ENCODE measurements around the gene LDLR.

DNA sequence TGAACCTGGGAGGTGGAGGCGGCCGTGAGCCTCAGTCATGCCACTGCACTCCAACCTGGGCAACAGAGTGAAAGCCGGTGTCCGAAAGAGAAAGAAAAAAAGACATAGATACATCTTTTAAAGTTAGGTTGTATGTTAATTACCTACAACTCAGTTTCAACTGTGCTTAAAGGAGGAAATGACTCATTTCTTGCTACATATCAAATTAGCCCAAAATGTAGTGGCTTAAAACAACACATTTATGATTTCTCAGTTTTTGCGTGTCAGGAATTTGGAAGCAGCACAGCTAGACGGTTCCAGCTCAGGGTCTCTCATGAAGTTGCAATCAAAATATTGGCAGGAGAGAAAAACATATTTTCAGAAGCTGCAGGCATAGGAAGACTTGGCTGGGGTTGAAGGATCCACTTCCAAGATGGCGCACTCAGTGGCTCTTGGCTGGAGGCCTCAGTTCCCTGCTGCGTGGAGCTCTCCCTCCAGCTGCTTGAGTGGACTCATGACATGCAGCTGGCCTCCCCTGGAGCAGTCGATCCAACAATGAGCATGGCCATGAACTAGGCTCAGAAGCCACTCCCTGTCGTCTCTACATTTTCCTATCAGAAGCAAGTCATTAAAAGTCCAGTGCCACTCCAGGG, 7.1 kb downstream of the LDLR start:
- TF ChIP-seq, protein P1, sequence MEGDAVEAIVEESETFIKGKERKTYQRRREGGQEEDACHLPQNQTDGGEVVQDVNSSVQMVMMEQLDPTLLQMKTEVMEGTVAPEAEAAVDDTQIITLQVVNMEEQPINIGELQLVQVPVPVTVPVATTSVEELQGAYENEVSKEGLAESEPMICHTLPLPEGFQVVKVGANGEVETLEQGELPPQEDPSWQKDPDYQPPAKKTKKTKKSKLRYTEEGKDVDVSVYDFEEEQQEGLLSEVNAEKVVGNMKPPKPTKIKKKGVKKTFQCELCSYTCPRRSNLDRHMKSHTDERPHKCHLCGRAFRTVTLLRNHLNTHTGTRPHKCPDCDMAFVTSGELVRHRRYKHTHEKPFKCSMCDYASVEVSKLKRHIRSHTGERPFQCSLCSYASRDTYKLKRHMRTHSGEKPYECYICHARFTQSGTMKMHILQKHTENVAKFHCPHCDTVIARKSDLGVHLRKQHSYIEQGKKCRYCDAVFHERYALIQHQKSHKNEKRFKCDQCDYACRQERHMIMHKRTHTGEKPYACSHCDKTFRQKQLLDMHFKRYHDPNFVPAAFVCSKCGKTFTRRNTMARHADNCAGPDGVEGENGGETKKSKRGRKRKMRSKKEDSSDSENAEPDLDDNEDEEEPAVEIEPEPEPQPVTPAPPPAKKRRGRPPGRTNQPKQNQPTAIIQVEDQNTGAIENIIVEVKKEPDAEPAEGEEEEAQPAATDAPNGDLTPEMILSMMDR (IDR thresholded peaks at IDR 0.05), result no peak
- TF ChIP-seq POLR2AphosphoS5 (IDR thresholded peaks at IDR 0.05) (peak in 2 of 3 donors; percentile 11 to 22), POLR2A (IDR thresholded peaks at IDR 0.05) (no peak), EP300 (IDR thresholded peaks at IDR 0.05; ENCODE audit: low read depth) (no peak)

Measured in transverse colon (tissue), 4 donors.